Mesenchymal stem cell (in vitro differentiated cells and primary cell): Measurements from ENCODE around the gene PTPA.

ENCODE experiments used
- DNase-seq: peaks from one replicate; pipeline ENCODE4 v3.0.0-alpha.2; 2013
- H2AFZ ChIP-seq: one replicate; pipeline ENCODE4 v1.6.1; 2013; ENCODE audit warnings: low read depth, mild to moderate bottlenecking, control low read depth, inconsistent platforms, low read length, moderate library complexity
- H2AK5ac ChIP-seq: 2 replicates; pipeline ENCODE4 v1.6.1; 2013; ENCODE audit warnings: low read length, moderate library complexity, mild to moderate bottlenecking, inconsistent platforms; ENCODE audit not compliant: severe bottlenecking
- H2BK120ac ChIP-seq: one replicate; pipeline ENCODE4 v1.6.1; 2013; ENCODE audit warnings: low read depth, mild to moderate bottlenecking, inconsistent platforms, low read length, moderate library complexity
- H2BK12ac ChIP-seq, 2 experiments: one replicate each; pipeline ENCODE4 v1.6.1; 2013; ENCODE audit warnings: inconsistent platforms in 2 of 2, low read length in 2 of 2, mild to moderate bottlenecking in 2 of 2, moderate library complexity in 2 of 2, control low read depth in 1 of 2
- H2BK15ac ChIP-seq: one replicate; pipeline ENCODE4 v1.6.1; 2013; ENCODE audit warnings: mild to moderate bottlenecking, low read depth, inconsistent platforms; ENCODE audit not compliant: poor library complexity, severe bottlenecking
- H2BK5ac ChIP-seq: 2 replicates; pipeline ENCODE4 v1.6.1; 2013; ENCODE audit warnings: low read depth, mild to moderate bottlenecking, low read length, control low read depth, inconsistent platforms; ENCODE audit not compliant: poor library complexity, severe bottlenecking
- H3K14ac ChIP-seq, 2 experiments: one replicate each; pipeline ENCODE4 v1.6.1; 2013; ENCODE audit warnings: inconsistent platforms in 2 of 2, low read length in 2 of 2, control low read depth in 1 of 2, mild to moderate bottlenecking in 1 of 2, moderate library complexity in 1 of 2
- H3K18ac ChIP-seq, 2 experiments: one replicate each; pipeline ENCODE4 v1.6.1; 2013; ENCODE audit warnings: inconsistent platforms in 2 of 2, low read length in 2 of 2, control low read depth in 1 of 2, low read depth in 1 of 2, mild to moderate bottlenecking in 1 of 2
- H3K23ac ChIP-seq, 2 experiments: one replicate each; pipeline ENCODE4 v1.6.1; 2013; ENCODE audit warnings: inconsistent platforms in 2 of 2, low read length in 2 of 2, mild to moderate bottlenecking in 2 of 2, moderate library complexity in 2 of 2, control low read depth in 1 of 2
- H3K27ac ChIP-seq: 2 replicates; pipeline ENCODE4 v1.5.1; 2013; ENCODE audit warnings: mild to moderate bottlenecking, moderate library complexity, low read length, control low read depth, inconsistent platforms; ENCODE audit not compliant: poor library complexity, severe bottlenecking
- H3K27me3 ChIP-seq, 2 experiments: 2 replicates each; pipeline versions ENCODE4 v1.6.1 to v1.7.0; 2013; ENCODE audit warnings: low read length in 2 of 2, mild to moderate bottlenecking in 2 of 2, moderate library complexity in 2 of 2, control low read depth in 1 of 2, inconsistent platforms in 1 of 2; ENCODE audit not compliant: control insufficient read depth in 1 of 2, insufficient read depth in 1 of 2
- H3K36me3 ChIP-seq, 2 experiments: 2 replicates each; pipeline versions ENCODE4 v1.6.1 to v1.7.0; 2013; ENCODE audit warnings: low read length in 2 of 2, control low read depth in 1 of 2, inconsistent platforms in 1 of 2, low read depth in 1 of 2, mild to moderate bottlenecking in 1 of 2; ENCODE audit not compliant: insufficient read depth in 2 of 2, control insufficient read depth in 1 of 2
- H3K4ac ChIP-seq, 2 experiments: one replicate each; pipeline ENCODE4 v1.6.1; 2013; ENCODE audit warnings: inconsistent platforms in 2 of 2, low read length in 2 of 2, mild to moderate bottlenecking in 2 of 2, moderate library complexity in 2 of 2, control low read depth in 1 of 2, low read depth in 1 of 2
- H3K4me1 ChIP-seq: 2 replicates; pipeline ENCODE4 v1.6.1; 2013; ENCODE audit warnings: low read depth, low read length, control low read depth; ENCODE audit not compliant: control insufficient read depth, insufficient read depth
- H3K4me2 ChIP-seq: 2 replicates; pipeline ENCODE4 v1.6.1; 2013; ENCODE audit warnings: low read length, mild to moderate bottlenecking, inconsistent platforms; ENCODE audit not compliant: poor library complexity, severe bottlenecking
- H3K4me3 ChIP-seq, 2 experiments: 2 replicates each; pipeline versions ENCODE4 v1.5.1 to v1.7.0; 2013; ENCODE audit warnings: low read length in 2 of 2, mild to moderate bottlenecking in 2 of 2, control low read depth in 1 of 2, low read depth in 1 of 2; ENCODE audit not compliant: insufficient read depth in 1 of 2
- H3K79me1 ChIP-seq: replicated peaks from 2 replicates; pipeline ENCODE4 v1.6.1; 2013; ENCODE audit warnings: mild to moderate bottlenecking, control low read depth, low read length, inconsistent platforms; ENCODE audit not compliant: poor library complexity, severe bottlenecking
- H3K9ac ChIP-seq: 2 replicates; pipeline ENCODE4 v1.7.0; 2013; ENCODE audit warnings: mild to moderate bottlenecking, low read length, moderate library complexity
- H3K9me3 ChIP-seq: 2 replicates; pipeline ENCODE4 v1.7.0; 2013; ENCODE audit warnings: mild to moderate bottlenecking, low read length; ENCODE audit not compliant: control insufficient read depth
- H4K8ac ChIP-seq: one replicate; pipeline ENCODE4 v1.6.1; 2013; ENCODE audit warnings: inconsistent platforms, mild to moderate bottlenecking, low read length, moderate library complexity
- H4K91ac ChIP-seq: one replicate; pipeline ENCODE4 v1.6.1; 2013; ENCODE audit warnings: mild to moderate bottlenecking, low read length, inconsistent platforms
- WGBS: methylation state at CpG from one replicate; pipeline ENCODE4 v1.1.7; 2013; ENCODE audit warnings: mixed read lengths; 5-methylcytosine and 5-hydroxymethylcytosine counted together

Gene PTPA

DNA sequence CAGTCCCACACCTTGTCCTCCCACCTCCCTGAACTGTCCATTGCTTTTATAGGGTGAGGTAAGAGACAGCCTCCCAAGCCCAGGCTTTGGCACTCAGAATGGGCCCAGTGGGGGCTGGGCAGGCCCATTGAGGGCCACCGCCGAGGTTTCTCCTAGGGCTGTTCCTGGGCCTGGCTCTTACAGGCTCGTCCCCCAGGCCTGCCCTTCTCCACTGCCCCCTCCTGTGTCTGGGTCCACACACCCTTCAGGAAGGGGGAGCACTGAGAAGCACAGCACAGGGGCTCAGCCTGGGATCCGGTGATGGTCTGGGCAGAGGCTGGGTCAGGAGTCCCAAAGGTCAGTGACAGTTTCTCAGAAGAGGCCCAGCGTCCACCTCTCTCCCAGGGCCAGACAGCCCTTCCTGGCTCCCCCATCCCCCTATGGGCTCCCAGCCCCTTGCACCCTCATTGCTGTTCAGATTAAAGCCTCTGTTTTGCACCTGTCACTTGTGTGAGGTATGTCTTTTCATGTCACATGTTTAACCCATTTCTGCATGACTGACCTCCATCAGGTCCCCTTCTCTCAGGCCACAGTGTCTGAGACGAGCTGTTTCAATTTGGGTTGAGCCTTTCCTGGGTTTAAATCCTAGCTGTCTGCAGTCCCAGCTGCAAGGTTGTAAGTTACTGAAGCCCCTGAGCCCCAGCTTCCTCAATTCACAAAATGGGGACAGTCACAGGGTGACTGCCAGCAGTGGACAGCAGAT lies 37.4 kb downstream of the PTPA start:
- Histone ChIP-seq H4K91ac (peak overlapping the region; percentile 9), H2BK120ac (peak overlapping the region; percentile 55), H3K9me3 (no peaks in the 10 kb centered on the region), H3K23ac (no peak overlapping the region), H3K18ac (peak overlapping the region; percentile 16 to 27), H2AK5ac (peak overlapping the region; percentile 54), H3K79me1 (peaks cover 40% of the 10 kb centered on the region), H2BK15ac (peak overlapping the region; percentile 63), H3K4ac (peak overlapping the region in 1 of 2 experiments; percentile 24), H2BK5ac (no peak overlapping the region), H3K36me3 (peaks cover 41 to 80% of the 10 kb centered on the region in 2 experiments), H3K4me1 (peaks cover 50% of the 10 kb centered on the region), H4K8ac (no peak overlapping the region), H3K9ac (peak overlapping the region; percentile 26), H2AFZ (no peak overlapping the region), H2BK12ac (peak overlapping the region; percentile 42 to 68), H3K14ac (no peak overlapping the region), H3K4me2 (no peak overlapping the region), H3K27ac (no peak overlapping the region), H3K27me3 (no peaks in the 10 kb centered on the region), H3K4me3 (no peak overlapping the region)
- no peak for DNase-seq
- WGBS, result 81% methylated on average over 6 of the region's 6 CpGs

DNA sequence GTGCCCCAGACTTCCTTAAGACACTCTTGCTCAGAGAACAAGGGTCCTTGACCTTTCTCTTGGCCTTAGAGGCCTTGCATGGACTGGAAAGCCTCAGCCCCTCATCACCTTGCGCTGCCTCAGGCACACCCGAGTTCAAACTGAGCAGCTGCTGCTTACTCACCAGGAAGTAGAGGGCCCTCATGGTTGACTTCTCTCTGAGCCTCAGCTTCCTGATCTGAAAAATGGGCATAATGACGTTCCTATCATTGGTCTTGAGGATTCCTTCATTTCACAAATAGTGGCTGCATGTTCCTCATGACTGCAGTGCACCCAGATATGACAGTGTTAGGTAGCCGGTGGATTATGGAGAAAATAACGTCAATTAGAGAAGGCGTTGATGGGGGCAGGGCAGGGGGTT lies 38.2 kb downstream of the PTPA start:
- Histone ChIP-seq H3K23ac (no peak overlapping the region), H3K27me3 (no peaks in the 10 kb centered on the region), H4K8ac (no peak overlapping the region), H2BK120ac (no peak overlapping the region), H3K27ac (no peak overlapping the region), H2AK5ac (no peak overlapping the region), H3K4ac (no peak overlapping the region), H4K91ac (no peak overlapping the region), H3K4me3 (no peak overlapping the region), H3K14ac (no peak overlapping the region), H3K4me2 (no peak overlapping the region), H3K36me3 (peaks cover 35 to 78% of the 10 kb centered on the region in 2 experiments), H2BK5ac (no peak overlapping the region), H2AFZ (no peak overlapping the region), H2BK15ac (no peak overlapping the region), H3K9me3 (no peaks in the 10 kb centered on the region), H3K4me1 (peaks cover 43% of the 10 kb centered on the region), H3K18ac (no peak overlapping the region), H2BK12ac (no peak overlapping the region), H3K79me1 (peaks cover 43% of the 10 kb centered on the region), H3K9ac (no peak overlapping the region)
- no peak for DNase-seq
- WGBS, result 82% methylated on average over 6 of the region's 6 CpGs

DNA sequence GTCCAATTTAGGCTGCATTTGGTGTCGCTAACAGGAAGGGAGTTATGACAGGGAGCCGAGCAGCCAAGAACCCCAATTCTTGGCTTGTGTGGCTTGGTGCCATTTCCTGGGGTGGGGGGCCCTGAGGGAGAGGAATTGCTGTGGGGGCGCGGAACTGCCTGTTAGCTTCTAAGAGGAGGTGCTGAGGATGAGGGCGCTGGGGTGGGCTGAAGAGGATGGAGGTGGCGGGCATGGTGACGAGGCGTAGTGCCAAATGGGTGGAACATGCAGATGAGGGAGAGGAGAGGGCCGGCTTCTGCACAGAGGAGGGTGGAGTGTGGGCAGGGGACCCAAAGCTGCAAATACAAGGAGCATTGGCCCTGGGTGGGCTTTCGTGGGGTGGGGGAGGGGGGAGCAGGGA lies 38.9 kb downstream of the PTPA start:
- H3K18ac ChIP-seq, result no peak overlapping the region
- H2BK120ac ChIP-seq, result no peak overlapping the region
- H4K91ac ChIP-seq, result no peak overlapping the region
- H2BK5ac ChIP-seq, result no peak overlapping the region
- H2BK12ac ChIP-seq, result no peak overlapping the region
- H2BK15ac ChIP-seq, result no peak overlapping the region
- H3K4ac ChIP-seq, result no peak overlapping the region
- no peak overlapping the region for H3K9ac ChIP-seq
- H3K4me1 ChIP-seq, result peaks cover 39% of the 10 kb centered on the region
- no peak for DNase-seq
- WGBS, result 98% methylated on average over 10 of the region's 10 CpGs
- no peak overlapping the region for H4K8ac ChIP-seq
- no peak overlapping the region for H3K23ac ChIP-seq
- H3K27ac ChIP-seq, result no peak overlapping the region
- no peaks in the 10 kb centered on the region for H3K27me3 ChIP-seq
- no peak overlapping the region for H3K4me2 ChIP-seq
- H3K36me3 ChIP-seq, result peaks cover 41 to 85% of the 10 kb centered on the region in 2 experiments
- H2AK5ac ChIP-seq, result no peak overlapping the region
- H3K79me1 ChIP-seq, result peaks cover 48% of the 10 kb centered on the region
- H3K14ac ChIP-seq, result no peak overlapping the region
- no peak overlapping the region for H3K4me3 ChIP-seq
- H3K9me3 ChIP-seq, result no peaks in the 10 kb centered on the region
- no peak overlapping the region for H2AFZ ChIP-seq

DNA sequence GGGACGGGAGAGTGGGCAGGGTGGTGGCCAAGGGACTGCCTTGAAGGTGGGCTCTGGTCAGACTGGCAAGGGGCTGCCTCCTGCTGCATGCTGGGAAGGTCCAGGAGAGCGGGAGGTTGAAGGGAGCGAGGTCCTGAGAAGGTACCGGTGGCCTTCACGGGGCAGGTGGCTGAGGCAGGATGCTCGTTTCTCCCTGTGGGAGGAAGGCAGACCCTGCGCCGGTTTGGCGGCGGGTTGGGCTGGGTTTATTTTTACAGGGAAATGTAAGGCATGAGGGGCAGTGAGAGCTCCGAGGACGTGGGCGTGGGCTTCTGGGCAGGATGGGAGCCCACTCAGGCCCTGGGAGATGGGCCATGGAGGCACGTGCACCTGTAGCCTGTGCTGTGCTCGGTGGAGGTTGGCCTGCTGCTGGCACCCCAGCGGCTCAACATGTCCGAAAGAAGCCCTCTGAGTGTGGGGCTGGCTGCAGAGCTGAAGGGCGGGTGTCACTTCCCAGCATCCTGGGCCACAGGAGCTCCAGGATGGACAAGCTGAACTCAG lies 39.5 kb downstream of the PTPA start:
- H3K27me3 ChIP-seq, result no peaks in the 10 kb centered on the region
- H4K8ac ChIP-seq, result no peak overlapping the region
- H2BK5ac ChIP-seq, result no peak overlapping the region
- peaks cover 49% of the 10 kb centered on the region for H3K79me1 ChIP-seq
- H3K4me2 ChIP-seq, result no peak overlapping the region
- no peak overlapping the region for H3K18ac ChIP-seq
- no peak overlapping the region for H3K4ac ChIP-seq
- peak overlapping the region; percentile 5 for H4K91ac ChIP-seq
- peaks cover 45 to 91% of the 10 kb centered on the region in 2 experiments for H3K36me3 ChIP-seq
- no peak overlapping the region for H3K14ac ChIP-seq
- no peak overlapping the region for H2BK12ac ChIP-seq
- H3K9ac ChIP-seq, result no peak overlapping the region
- no peak overlapping the region for H2BK120ac ChIP-seq
- no peak overlapping the region for H2AFZ ChIP-seq
- 95% methylated on average over 18 of the region's 18 CpGs for WGBS
- no peaks in the 10 kb centered on the region for H3K9me3 ChIP-seq
- no peak for DNase-seq
- no peak overlapping the region for H3K4me3 ChIP-seq
- H3K27ac ChIP-seq, result no peak overlapping the region
- H2AK5ac ChIP-seq, result no peak overlapping the region
- no peak overlapping the region for H3K23ac ChIP-seq
- H2BK15ac ChIP-seq, result no peak overlapping the region
- peaks cover 34% of the 10 kb centered on the region for H3K4me1 ChIP-seq
